T-helper 22 cell (primary cell): ENCODE results near the gene LCA5.
"Not testable (repeated sequence)": the region's sequence is repeated elsewhere in the genome, so short reads cannot be mapped to it uniquely, and the experiment has no call there.

ENCODE experiments used
- DNase-seq: peaks from one replicate; pipeline ENCODE4 v3.0.0-alpha.2; 2020; ENCODE audit warnings: low read depth

The LCA5 gene

GRCh38 chr6:79465381-79465780, 71.8 kb downstream of the LCA5 start:
- no peak for DNase-seq

DNA sequence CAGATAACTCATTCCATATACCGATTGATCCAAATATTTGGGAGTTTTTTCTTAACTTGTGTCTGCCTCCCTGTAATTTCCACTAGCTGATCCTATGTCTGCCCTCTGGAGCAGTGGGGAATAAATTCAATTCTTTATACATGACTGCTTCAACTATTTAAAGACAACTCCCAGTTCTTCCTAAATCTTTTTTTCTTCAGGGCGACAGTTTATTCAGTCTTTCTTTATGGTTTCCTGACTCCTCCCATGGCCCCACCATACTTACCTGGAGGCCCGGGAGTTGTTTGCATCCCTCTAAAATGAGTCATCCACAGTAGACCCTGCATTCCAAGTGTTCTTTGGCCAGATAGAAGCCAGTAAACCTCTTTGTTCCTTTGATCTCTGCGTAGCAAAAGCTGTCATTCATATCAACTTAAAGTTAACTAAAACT, 73.6 kb downstream of the LCA5 start:
- no peak for DNase-seq

DNA sequence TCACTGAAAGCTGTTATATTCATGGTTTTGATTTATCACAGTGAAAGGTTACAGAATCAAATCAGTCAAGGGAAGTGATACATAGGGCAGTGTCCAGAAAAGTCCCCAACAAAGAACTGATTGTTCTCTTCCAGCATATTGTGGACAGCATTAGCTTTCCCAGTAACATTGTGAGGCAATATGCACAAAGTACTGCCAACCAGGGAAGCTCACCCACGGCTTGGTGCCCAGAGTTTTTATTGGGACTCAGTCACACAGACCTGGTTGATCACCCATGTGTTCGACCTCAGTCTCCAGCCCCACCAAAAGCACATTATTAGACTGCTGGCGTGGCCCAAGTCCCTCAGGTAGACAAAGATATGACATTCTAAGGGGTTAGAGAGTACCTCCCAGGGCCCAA, 76.0 kb downstream of the LCA5 start:
- no peak for DNase-seq

GRCh38 chr6:79455446-79455845, 81.8 kb downstream of the LCA5 start:
- DNase-seq, result no peak

DNA sequence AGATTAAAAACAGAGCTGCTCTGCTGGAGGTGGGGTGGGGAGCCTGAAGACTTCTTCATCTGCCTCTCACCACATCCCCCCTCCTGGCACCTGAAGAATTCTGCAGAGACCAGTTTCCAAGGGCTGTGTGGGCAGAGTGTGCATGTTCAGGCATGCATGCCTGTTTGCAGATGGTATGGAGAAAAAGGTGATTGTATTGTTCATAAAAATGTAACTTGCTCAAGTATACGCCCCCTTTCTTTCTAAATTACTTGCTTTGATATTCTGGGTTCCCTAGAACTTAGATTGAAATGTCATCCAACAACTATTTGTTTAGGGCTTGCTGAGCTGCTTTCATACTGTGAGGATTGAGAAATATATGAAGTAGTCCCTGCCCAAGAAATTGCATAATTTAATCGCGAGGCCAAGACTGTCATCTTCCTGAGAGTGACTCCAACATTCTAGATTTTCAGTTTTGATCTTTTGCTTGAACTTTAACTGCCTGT, 83.6 kb downstream of the LCA5 start:
- DNase-seq, result no peak

DNA sequence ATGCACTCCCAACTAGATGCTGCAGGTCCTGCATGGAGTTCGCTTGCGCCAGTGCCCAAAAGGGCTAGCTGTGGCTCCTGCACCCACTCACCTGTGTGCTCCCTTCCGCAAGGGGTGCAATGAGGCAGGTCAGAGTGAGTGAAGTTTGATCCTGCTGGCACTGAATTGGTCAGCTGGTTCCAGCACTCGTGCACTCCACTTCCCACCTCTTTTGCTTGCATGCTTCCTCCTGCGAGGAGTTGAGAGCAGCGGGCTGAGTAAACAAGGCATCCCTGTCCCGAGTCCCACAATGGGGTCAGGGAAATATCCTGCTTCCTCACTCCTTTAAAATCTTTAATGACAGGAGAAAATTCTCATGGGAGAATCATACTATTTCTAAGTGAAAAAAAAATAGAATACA, 86.2 kb downstream of the LCA5 start:
- DNase-seq, result no peak

- DNase-seq, result no peak
Observed at GRCh38 chr6:79446006-79446405, 91.2 kb downstream of the LCA5 start.

- DNase-seq, result not testable (repeated sequence)
Observed at GRCh38 chr6:79443876-79444275, 93.4 kb downstream of the LCA5 start.

DNA sequence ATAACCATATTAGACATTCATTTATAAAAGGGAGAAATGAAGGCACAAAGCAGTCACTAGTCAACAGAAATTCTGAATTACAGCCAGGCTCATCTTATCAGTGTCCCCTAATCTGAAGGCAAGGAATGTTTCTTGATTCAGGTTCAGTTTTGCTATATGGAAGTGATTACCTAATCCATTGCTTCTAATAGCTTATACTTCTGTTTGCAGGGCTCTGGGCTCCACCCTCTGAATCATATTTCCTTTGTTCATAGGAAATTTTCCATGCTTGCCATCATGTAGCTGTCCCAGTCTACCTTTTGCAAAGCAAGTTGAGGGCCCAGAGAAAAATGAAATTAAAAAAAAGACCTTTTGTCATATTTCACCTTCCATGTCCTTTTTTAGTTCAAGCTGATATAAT, 96.0 kb downstream of the LCA5 start:
- no peak for DNase-seq

DNA sequence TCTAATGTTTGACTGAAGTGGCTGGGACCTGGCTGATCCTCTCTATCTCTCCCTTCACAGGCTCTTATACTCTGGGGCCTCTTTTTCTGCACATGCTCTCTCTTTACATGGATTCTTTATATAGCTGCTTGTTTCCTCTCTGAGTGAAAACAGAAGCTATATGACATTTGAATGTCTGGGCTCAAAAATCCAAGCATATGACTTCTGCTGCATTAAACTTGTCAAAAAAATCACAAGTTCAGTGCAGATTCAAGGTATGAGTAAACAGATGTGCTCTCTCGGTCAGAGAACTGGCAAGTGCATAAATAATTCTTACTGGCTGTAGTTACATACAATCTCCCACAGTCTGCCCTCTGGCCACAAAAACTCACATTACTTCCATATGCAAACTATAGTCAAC, 96.6 kb downstream of the LCA5 start:
- no peak for DNase-seq

DNA sequence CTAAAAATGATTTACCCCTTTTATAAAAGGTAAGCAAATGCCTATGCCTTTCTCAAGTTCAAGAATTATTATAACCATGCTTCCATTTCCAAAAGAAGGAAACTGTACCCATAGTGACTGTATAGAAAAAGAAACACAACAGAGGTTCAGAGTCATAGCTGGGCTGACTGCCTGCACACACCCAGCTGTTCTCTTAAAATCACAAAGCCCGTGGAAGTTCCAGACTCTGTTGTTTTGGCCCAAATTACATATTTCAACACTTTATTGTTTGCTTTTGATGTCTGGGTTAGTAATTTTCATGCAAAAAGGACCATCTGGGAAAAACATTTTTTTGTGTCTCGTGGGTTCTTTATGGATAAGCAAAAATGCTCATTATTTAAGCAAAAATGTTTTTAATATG, 99.2 kb downstream of the LCA5 start:
- no peak for DNase-seq

DNA sequence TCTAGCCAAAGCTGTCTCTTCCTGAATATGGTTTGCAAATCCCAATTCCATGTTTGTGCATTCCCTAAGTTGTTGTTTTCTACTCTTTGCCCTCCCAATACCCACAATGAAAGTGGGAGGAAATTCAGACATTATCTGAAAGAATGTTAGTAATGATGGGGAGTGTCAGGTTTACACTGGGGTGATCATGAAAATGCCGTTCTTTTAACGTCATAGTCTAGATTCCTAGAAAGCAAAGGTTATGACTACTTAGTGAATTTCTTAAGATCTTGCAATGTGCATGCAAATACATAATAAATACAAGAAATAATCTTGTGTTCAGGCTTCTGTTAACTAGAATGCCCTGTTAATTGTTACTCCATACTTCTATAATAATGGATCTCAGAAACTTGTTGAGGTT, 101.0 kb downstream of the LCA5 start:
- DNase-seq, result no peak

GRCh38 chr6:79435746-79436145, 101.5 kb downstream of the LCA5 start:
- no peak for DNase-seq
